ENCODE results near the gene CC2D2A.

- no peak for TF ChIP-seq CTCF (IDR thresholded peaks at IDR 0.05)
- TF ChIP-seq POLR2AphosphoS5 (IDR thresholded peaks at IDR 0.05; ENCODE audit: low read depth, low read length), result no peak
- no peak for TF ChIP-seq SIN3A (IDR thresholded peaks at IDR 0.05; ENCODE audit: borderline replicate concordance, insufficient read depth, low read depth, low read length)
- TF ChIP-seq TCF7L2 (IDR thresholded peaks at IDR 0.05; ENCODE audit: low read depth, low read length), result no peak
- TF ChIP-seq REST (IDR thresholded peaks at IDR 0.05; ENCODE audit: insufficient read depth in 1 of 2, low read depth in 2 of 2, low read length in 1 of 2), result no peak
Measured at GRCh38 chr4:15550491-15550890, 80.8 kb downstream of the CC2D2A start.

All from Panc1 (cell line).